Tibial artery (tissue), 4 donors: ENCODE measurements around the gene CTIF.

Experiments
- DNase-seq, 2 donors: peaks; one replicate each; pipeline ENCODE4 v3.0.0-alpha.2; 2019
- H3K27ac ChIP-seq, 2 donors: fragments of 200-600 bp; sonication (generic) in 1 of 2; 1 replicate in 1 of 2; 2 replicates in 1 of 2; pipeline ENCODE4 v1.5.1; 2018 to 2019; ENCODE audit warnings: mild to moderate bottlenecking in 1 of 2
- H3K27me3 ChIP-seq, 2 donors: fragments of 200-600 bp; sonication (generic) in 1 of 2; one replicate each; pipeline versions ENCODE4 v1.5.1 to v1.6.0; 2016 to 2019
- H3K36me3 ChIP-seq, 3 donors: fragments of 200-600 bp; sonication (generic) in 2 of 3; one replicate each; pipeline ENCODE4 v1.5.1; 2016 to 2019; ENCODE audit warnings: mild to moderate bottlenecking in 2 of 3
- H3K4me1 ChIP-seq, 4 donors: fragments of 200-600 bp; sonication (generic) in 2 of 4; 1 replicate in 3 of 4; 2 replicates in 1 of 4; pipeline ENCODE4 v1.5.1; 2016 to 2019
- H3K4me3 ChIP-seq, 2 donors: fragments of 200-600 bp; sonication (generic) in 1 of 2; 1 replicate in 1 of 2; 2 replicates in 1 of 2; pipeline ENCODE4 v1.5.1; 2018 to 2019; ENCODE audit warnings: mild to moderate bottlenecking in 2 of 2
- H3K9me3 ChIP-seq, 3 donors: fragments of 200-600 bp; sonication (generic) in 1 of 3; one replicate each; pipeline ENCODE4 v1.5.1; 2016 to 2019
- CTCF ChIP-seq, 2 experiments: fragments of 200-600 bp in 1 of 2; fragments of 450-650 bp in 1 of 2; IDR thresholded peaks; one replicate each; pipeline ENCODE4 v1.5.1; 2017 to 2019; ENCODE audit warnings: antibody characterized with exemption in 2 of 2, mild to moderate bottlenecking in 1 of 2, moderate library complexity in 1 of 2
- intact Hi-C: fragments of 100-400 bp; cut with DNase I; formaldehyde crosslinking; loops from one replicate; pipeline ENCODE4 v1.15.0; 2023; ENCODE audit warnings: low total_unique reads

The CTIF gene

GRCh38 chr18:48902856-48903601 is 364.2 kb downstream of the CTIF start:
- Histone ChIP-seq H3K36me3 (no peaks in the 10 kb centered on the region), H3K4me1 (peaks cover 0 to 34% (median 23%) of the 10 kb centered on the region in 4 donors), H3K27me3 (no peaks in the 10 kb centered on the region), H3K9me3 (no peaks in the 10 kb centered on the region), H3K4me3 (no peak overlapping the region), H3K27ac (peak overlapping the region; percentile 85 to 93)
- DNase-seq, result peak; percentile 87 to 95
- no peak for TF ChIP-seq CTCF (IDR thresholded peaks at IDR 0.05)
- intact Hi-C loops, result no loop called here

- Histone ChIP-seq H3K4me1 (peaks cover 0 to 34% (median 23%) of the 10 kb centered on the region in 4 donors), H3K4me3 (no peak overlapping the region), H3K36me3 (no peaks in the 10 kb centered on the region), H3K27ac (peak overlapping the region; percentile 85 to 93), H3K27me3 (no peaks in the 10 kb centered on the region), H3K9me3 (no peaks in the 10 kb centered on the region)
- TF ChIP-seq CTCF (IDR thresholded peaks at IDR 0.05), result no peak
- intact Hi-C loops, result no loop called here
- peak; percentile 10 to 48 for DNase-seq
Observed at GRCh38 chr18:48904091-48904490, 365.3 kb downstream of the CTIF start.

GRCh38 chr18:48904847-48905394 is 366.1 kb downstream of the CTIF start:
- no peak overlapping the region for H3K4me3 ChIP-seq
- no peaks in the 10 kb centered on the region for H3K36me3 ChIP-seq
- peak overlapping the region; percentile 85 to 93 for H3K27ac ChIP-seq
- no peaks in the 10 kb centered on the region for H3K27me3 ChIP-seq
- peak in 1 of 2 donors; percentile 40 for DNase-seq
- H3K4me1 ChIP-seq, result peaks cover 0 to 34% (median 23%) of the 10 kb centered on the region in 4 donors
- TF ChIP-seq CTCF (IDR thresholded peaks at IDR 0.05), result no peak
- intact Hi-C loops, result no loop called here
- H3K9me3 ChIP-seq, result no peaks in the 10 kb centered on the region

GRCh38 chr18:48905513-48905912 is 366.7 kb downstream of the CTIF start:
- Histone ChIP-seq H3K4me1 (peaks cover 0 to 35% (median 23%) of the 10 kb centered on the region in 4 donors), H3K27me3 (no peaks in the 10 kb centered on the region), H3K9me3 (no peaks in the 10 kb centered on the region), H3K4me3 (no peak overlapping the region), H3K27ac (no peak overlapping the region), H3K36me3 (no peaks in the 10 kb centered on the region)
- no peak for TF ChIP-seq CTCF (IDR thresholded peaks at IDR 0.05)
- DNase-seq, result no peak
- intact Hi-C loops, result no loop called here

- peak in 1 of 2 donors; percentile 6 for DNase-seq
- no peak overlapping the region for H3K27ac ChIP-seq
- H3K4me3 ChIP-seq, result no peak overlapping the region
- TF ChIP-seq CTCF (IDR thresholded peaks at IDR 0.05), result no peak
- H3K4me1 ChIP-seq, result peaks cover 0 to 17% (median 0%) of the 10 kb centered on the region in 4 donors
- intact Hi-C loops, result no loop called here
- no peaks in the 10 kb centered on the region for H3K36me3 ChIP-seq
- H3K27me3 ChIP-seq, result no peaks in the 10 kb centered on the region
- H3K9me3 ChIP-seq, result no peaks in the 10 kb centered on the region
Observed at GRCh38 chr18:48908916-48909315, 370.1 kb downstream of the CTIF start.
